Measurements from ENCODE around the gene DTNB. TPM values are rescaled to one million over a fixed set of nuclear protein-coding genes. Genes with fewer than 3 reads are reported as not detected.

Gene DTNB
- total RNA-seq, 2 experiments from 2014 or later: 16.9 to 19.8 TPM

- CTCF ChIA-PET: interaction anchor here (1.1 to 2.3 kb wide), 2 partner anchors 10 to 21 kb away, joined by 4 to 8 read pairs; no protein-coding TSS in a partner anchor
- POLR2A ChIA-PET: interaction anchor here (0.6 to 1.9 kb wide), 3 partner anchors 10 to 519 kb away, joined by 4 to 5 read pairs (median 5); no protein-coding TSS in a partner anchor
Observed at GRCh38 chr2:25335971-25336370, 337.4 kb downstream of the DTNB start.

- POLR2A ChIA-PET: interaction anchor here (0.6 to 1.9 kb wide), 3 partner anchors 9 to 520 kb away, joined by 4 to 5 read pairs (median 5); no protein-coding TSS in a partner anchor
- CTCF ChIA-PET: interaction anchor here (0.5 to 2.3 kb wide), 4 partner anchors 9 to 357 kb away, joined by 3 to 8 read pairs (median 4); no protein-coding TSS in a partner anchor
Observed at GRCh38 chr2:25335204-25335603, 338.2 kb downstream of the DTNB start.

DNA sequence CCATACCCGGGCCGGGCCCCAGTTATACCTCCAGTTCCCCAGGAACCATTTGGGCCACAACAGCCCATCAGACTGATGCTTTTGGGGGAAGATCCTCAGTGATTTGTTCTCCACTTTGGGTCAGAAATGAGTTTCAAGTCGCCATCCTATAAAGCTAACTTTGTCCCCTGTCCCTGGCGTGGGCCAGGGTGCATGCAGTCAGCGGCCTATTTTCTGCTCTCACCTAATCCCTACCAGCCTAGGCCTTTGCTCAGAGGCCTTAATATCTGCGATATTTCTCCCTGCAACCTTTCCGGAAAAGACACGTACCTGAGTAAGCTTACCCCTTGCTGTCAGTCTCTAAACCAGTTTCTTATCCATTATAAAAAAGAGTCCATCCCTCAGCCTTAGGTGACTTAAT is 338.9 kb downstream of the DTNB start:
- CTCF ChIA-PET: interaction anchor here (0.8 to 1.9 kb wide), 3 partner anchors 8 to 28 kb away, joined by 3 to 8 read pairs (median 3); partner anchors contain the start of gene DNMT3A

DNA sequence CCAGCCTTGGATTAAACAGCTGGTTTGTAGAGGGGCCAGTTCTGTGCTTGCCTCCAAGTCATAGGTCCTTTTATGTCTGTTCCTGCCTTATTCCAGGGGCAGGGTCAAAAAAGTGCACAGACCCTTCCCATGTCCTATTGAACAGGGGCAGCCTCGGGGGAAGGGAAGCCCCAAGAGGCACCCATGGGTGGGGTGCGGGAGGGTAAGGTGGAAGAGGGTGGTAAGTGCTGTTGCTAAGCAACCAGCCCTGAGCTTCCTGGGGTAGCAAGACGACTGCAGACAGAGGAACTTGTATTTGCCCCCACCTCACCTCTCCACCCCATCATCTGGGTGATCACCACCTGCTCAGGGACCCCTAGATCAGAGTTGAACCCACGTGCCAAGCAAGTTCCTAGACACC is 339.4 kb downstream of the DTNB start:
- ChIA-PET POLR2A (no interaction called here), CTCF (interaction anchor here (0.8 to 1.9 kb wide), 3 partner anchors 8 to 28 kb away, joined by 3 to 8 read pairs (median 3); partner anchors contain the start of gene DNMT3A)

More for the DNA sequence above, 338.9 kb downstream of the DTNB start:
- POLR2A ChIA-PET: no interaction called here

DNA sequence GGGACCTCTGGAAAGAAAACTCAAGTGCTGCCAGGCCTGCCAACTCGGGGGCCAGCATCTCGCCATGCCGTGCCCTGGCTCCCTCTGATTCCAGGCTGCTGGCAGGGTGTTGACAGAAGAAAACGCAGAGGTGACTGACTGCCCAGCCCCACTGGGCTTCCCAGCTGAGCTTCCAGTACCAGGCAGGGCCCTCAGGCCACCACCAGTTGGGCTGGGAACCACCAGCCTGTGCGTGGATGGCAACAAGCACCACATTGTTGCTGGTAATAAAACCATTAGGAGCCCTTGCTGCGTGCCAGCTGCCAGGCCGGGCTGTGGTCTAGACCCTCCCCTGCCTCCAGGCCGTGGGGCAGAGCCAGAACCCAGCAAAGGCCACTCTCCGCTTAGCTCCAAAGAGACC is 340.8 kb downstream of the DTNB start:
- CTCF ChIA-PET: interaction anchor here (0.5 kb wide), 1 partner anchor 1404 kb away, joined by 3 read pairs; no protein-coding TSS in a partner anchor
- POLR2A ChIA-PET: interaction anchor here (0.6 kb wide), 1 partner anchor 171 kb away, joined by 3 read pairs; no protein-coding TSS in a partner anchor

DNA sequence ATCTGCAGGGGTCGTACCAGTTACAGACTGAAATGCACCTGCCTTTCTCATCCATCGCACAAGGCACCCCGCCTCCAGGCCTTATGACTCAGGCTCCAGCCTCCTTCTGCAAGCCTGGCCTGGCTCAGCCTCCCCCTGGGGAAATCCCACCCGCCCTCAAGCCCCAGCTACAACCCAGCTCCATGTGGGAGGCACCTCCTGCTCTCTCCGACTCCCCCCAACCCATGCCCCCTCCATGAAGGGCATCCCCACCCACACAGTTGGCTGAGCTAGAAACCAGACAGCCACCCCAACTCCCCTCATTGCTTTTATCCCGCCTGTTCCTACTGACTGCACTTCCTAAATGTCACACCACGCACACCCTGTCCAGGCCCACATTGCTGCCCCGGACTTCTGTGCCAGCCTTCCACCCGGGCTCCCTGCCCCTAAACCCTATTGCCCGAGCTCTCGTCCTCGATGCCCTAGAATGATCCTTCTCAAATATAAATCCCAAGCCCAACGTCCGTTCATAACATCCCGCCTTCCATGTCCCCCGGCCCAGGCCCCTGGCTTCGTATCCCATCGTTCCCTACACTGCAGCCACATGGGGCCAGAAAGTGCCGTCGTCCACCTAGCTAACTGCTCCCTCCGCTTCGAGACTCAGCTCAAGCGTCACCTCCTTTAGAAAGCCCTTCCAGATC is 341.6 kb downstream of the DTNB start:
- CTCF ChIA-PET: interaction anchor here (0.8 to 1.0 kb wide), 2 partner anchors 11 to 20 kb away, joined by 3 to 5 read pairs; partner anchors contain the start of gene DNMT3A
- POLR2A ChIA-PET: interaction anchor here (0.6 kb wide), 1 partner anchor 172 kb away, joined by 3 read pairs; no protein-coding TSS in a partner anchor

DNA sequence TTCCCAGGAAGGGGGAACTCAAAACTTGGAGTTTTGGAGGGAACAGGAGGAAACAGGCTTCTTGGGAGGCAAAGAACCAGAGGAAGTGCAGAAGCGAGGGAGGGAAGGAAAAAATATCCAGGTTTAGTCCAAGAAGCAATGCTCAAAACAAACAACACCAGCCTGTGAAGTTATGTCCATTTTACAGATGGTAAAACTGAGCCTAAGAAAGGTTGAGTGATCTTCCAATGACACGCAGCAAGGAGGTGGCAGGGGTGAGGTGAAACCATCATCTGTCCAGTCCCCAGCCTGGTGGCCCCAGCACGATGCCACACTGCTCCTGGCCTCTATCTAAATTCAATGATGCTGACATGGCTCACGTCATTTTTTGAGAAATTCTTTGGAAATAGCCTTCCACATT is 342.4 kb downstream of the DTNB start:
- POLR2A ChIA-PET: no interaction called here
- CTCF ChIA-PET: interaction anchor here (0.8 to 1.0 kb wide), 3 partner anchors 12 to 32 kb away, joined by 3 to 5 read pairs (median 3); partner anchors contain the start of gene DNMT3A

DNA sequence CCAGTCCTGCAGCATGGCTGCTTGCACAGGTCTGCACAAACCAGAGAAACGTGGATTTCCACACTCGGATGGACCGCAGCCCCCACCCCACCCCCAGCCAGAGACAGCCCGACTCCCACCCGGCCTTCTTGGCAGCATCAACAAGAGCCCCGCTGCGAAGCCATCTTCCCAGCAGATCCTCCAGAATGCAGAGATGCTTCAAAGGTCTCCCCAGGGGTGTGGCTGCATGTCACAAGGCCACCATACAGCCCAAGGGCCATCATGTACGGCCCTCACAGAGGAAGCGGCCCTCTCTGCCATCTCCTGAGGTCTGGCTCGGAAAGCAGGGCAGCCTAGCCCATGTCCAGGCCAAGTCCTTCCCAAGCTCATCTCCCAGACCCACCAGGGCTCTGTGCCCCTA is 343.1 kb downstream of the DTNB start:
- CTCF ChIA-PET: interaction anchor here (0.8 kb wide), 1 partner anchor 32 kb away, joined by 3 read pairs; no protein-coding TSS in a partner anchor
- POLR2A ChIA-PET: no interaction called here

DNA sequence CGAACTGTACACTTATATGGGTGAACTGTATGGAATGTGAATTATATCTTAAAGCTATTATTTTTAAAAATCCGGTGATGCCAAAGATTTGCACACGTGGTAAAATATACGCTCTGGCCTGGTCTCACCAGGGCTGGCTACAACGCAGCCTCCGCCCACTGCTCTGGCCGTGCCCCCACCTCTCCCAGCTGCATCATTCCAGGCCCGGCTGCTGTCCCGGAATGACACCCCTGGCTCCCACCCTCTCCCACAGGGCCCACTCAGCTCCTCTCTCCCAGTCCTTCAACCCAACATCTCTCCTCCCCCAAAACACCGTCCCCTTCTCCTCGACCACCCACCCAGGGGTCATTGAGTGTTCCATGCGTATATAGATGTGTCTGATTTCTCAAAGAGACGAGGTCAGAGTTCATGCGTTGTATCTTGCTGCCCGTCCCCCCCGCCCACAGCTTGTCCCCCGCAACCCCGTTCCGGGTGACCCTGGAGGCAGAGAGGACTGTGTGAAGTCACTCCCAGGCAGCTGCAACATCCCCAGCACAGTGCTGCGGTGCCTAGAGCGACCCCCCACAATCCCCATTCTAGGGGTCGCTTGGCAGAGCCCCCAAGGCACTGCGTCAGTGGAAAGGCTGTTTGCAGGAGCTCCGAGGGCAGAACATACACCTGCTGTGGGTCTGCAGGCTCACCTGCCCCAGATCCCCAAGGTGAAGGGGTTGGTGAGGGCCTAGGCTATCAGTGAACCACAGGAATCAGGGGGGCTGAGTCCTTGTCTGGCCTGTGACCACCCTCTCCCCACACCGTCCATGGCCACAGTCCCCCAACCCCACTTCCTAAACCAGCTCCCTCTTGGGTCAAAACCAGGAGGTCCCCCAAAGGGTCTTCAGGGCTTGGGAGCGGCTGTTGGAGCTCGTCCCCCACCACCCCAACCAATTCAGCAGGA is 345.0 kb downstream of the DTNB start:
- POLR2A ChIA-PET: no interaction called here

More for the DNA sequence above, 345.0 kb downstream of the DTNB start:
- CTCF ChIA-PET: interaction anchor here (0.9 kb wide), 1 partner anchor 15 kb away, joined by 3 read pairs; no protein-coding TSS in a partner anchor

Other genes with a start within 250 kb of the DTNB start
- gene ASXL2, start 204.9 kb upstream of the DTNB start, total RNA-seq: 10 to 100 TPM; 84.2 to 84.7 TPM